AG10803 (cell line): ENCODE measurements around the gene DLG2.

ENCODE experiments used
- DNase-seq: peaks from one replicate; pipeline ENCODE4 v3.0.0; 2010; ENCODE audit warnings: low read depth
- H3K4me3 ChIP-seq: 2 replicates; pipeline ENCODE4 v1.5.1; 2011; ENCODE audit warnings: mild to moderate bottlenecking, low read length, control low read depth
- CTCF ChIP-seq: conservative IDR thresholded peaks from 2 replicates; pipeline ENCODE4 v1.5.1; 2011; ENCODE audit warnings: mild to moderate bottlenecking, low read length, control low read depth, inconsistent platforms

Gene DLG2

DNA sequence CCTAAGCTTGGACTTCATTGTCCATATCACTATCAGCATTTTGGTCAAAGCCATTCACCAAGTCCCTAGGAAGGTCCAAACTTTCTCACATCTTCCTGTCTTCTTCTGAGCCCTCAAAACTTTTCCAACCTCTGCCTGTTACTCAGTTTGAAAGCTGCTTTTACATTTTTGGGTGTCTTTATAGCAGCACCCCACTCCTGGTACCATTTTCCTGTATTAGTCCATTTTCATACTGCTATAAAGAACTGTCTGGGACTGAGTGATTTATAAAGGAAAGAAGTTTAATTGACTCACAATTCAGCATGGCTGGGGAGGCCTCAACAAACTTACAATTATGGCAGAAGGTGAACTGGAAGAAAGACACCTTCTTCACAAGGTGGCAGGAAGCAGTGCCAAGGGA lies 1624.0 kb downstream of the DLG2 start:
- TF ChIP-seq CTCF, result no peak
- no peak for DNase-seq

GRCh38 chr11:83998921-83999320 lies 1628.2 kb downstream of the DLG2 start:
- H3K4me3 ChIP-seq, result no peak overlapping the region
- DNase-seq, result no peak
- TF ChIP-seq CTCF, result no peak

More for the DNA sequence above, 1624.0 kb downstream of the DLG2 start:
- no peak overlapping the region for H3K4me3 ChIP-seq

DNA sequence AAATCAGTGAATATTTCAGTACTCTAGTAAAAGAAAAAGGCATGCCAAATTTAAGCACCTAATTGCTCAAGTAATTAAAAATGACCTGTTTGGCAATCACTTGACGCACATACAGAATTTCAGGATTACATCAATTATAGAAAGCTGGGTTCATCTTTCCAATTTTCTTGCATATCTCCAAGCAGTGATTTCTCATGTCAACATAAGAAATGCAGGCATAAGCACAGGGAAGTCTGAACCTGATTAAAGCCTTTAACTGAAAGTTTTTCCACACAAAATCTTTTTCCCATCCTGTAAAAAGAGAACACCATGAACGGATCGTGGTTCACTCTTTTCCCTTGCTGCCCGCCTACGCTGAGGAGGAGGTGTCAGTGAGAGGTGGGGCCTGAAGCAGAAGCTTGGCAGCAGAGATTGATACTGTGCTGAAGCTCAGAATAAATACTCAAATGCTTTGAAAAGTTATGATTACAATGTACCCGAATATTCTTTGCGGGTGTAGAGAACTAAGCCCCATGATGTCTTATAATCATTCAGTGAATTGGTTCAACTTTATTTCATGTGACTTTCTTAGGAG lies 1636.9 kb downstream of the DLG2 start:
- H3K4me3 ChIP-seq, result no peak overlapping the region
- no peak for DNase-seq
- TF ChIP-seq CTCF, result no peak

GRCh38 chr11:83982825-83983224 lies 1644.3 kb downstream of the DLG2 start:
- no peak for TF ChIP-seq CTCF
- no peak for DNase-seq
- H3K4me3 ChIP-seq, result no peak overlapping the region

GRCh38 chr11:83979593-83979992 lies 1647.6 kb downstream of the DLG2 start:
- no peak overlapping the region for H3K4me3 ChIP-seq
- no peak for DNase-seq
- TF ChIP-seq CTCF, result no peak

- H3K4me3 ChIP-seq, result no peak overlapping the region
- no peak for DNase-seq
- no peak for TF ChIP-seq CTCF
These were observed 1648.2 kb downstream of the DLG2 start for GRCh38 chr11:83978942-83979341.

GRCh38 chr11:83976086-83976485 lies 1651.1 kb downstream of the DLG2 start:
- no peak for TF ChIP-seq CTCF

More at GRCh38 chr11:83976086-83976485, 1651.1 kb downstream of the DLG2 start:
- no peak for DNase-seq
- H3K4me3 ChIP-seq, result no peak overlapping the region
